GM12801 (cell line): ENCODE results near the gene ATP9B.

Experiments
- CTCF ChIP-seq: IDR thresholded peaks from one replicate; pipeline ENCODE4 v1.5.1; 2011; ENCODE audit warnings: control low read depth; ENCODE audit not compliant: insufficient read length; ENCODE audit errors: extremely low read depth

The ATP9B gene

GRCh38 chr18:79118797-79119196 is 49.6 kb downstream of the ATP9B start:
- no peak for TF ChIP-seq CTCF

GRCh38 chr18:79121746-79122474 is 52.7 kb downstream of the ATP9B start:
- no peak for TF ChIP-seq CTCF

GRCh38 chr18:79123948-79124347 is 54.8 kb downstream of the ATP9B start:
- TF ChIP-seq CTCF, result no peak

GRCh38 chr18:79129120-79129519 is 59.9 kb downstream of the ATP9B start:
- TF ChIP-seq CTCF, result no peak

- no peak for TF ChIP-seq CTCF
These were observed 64.5 kb downstream of the ATP9B start for GRCh38 chr18:79133724-79134123.

- TF ChIP-seq CTCF, result no peak
These were observed 66.7 kb downstream of the ATP9B start for GRCh38 chr18:79135924-79136323.

- TF ChIP-seq CTCF, result no peak
These were observed 67.5 kb downstream of the ATP9B start for GRCh38 chr18:79136742-79137141.
